Stimulated activated CD8-positive, alpha-beta memory T cell treated with anti-CD3 and anti-CD28 coated beads, Interleukin-12 subunit alpha, Interleukin-12 subunit beta, amount 100 ng/mL, for 1 hour (primary cell): ENCODE data around the gene ASB13.
"Not testable (repeated sequence)": the region's sequence is repeated elsewhere in the genome, so short reads cannot be mapped to it uniquely, and the experiment has no call there.

Experiments used
- DNase-seq: peaks from one replicate; pipeline ENCODE4 v3.0.0-alpha.2; 2020; ENCODE audit warnings: low read depth

ASB13 gene

DNA sequence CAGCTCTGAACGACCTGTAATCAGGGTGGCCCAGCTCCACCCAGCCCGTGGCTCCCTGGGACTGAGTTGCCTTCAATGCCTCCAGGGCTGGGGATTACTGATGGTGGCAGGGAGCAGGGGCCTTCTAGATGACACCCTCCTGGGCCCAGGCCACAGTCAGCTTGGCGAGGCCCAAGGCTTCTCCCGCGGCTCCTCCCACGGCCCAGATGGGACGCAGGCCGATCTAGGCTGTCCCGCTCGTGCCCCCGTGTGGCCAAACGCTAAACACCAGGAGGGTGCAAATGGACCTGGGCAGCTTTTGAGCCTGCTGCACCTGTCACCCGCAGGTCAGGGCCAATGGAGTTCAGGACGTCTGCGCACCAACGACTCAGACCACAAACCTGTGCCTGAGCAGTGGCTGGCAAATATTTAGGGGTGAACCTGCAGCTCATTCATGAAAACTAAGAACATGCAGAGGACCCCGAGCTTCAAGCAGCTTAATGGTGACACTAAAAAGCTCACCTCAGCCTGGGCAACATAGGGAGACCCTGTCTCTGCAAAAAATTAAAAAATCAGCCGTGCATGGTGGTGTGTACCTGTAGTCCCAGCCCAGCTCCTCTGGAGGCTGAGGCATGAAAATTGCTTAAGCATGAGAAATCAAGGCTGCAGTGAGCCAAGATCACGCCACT is 43.2 kb downstream of the ASB13 start:
- peak; percentile 60 for DNase-seq

DNA sequence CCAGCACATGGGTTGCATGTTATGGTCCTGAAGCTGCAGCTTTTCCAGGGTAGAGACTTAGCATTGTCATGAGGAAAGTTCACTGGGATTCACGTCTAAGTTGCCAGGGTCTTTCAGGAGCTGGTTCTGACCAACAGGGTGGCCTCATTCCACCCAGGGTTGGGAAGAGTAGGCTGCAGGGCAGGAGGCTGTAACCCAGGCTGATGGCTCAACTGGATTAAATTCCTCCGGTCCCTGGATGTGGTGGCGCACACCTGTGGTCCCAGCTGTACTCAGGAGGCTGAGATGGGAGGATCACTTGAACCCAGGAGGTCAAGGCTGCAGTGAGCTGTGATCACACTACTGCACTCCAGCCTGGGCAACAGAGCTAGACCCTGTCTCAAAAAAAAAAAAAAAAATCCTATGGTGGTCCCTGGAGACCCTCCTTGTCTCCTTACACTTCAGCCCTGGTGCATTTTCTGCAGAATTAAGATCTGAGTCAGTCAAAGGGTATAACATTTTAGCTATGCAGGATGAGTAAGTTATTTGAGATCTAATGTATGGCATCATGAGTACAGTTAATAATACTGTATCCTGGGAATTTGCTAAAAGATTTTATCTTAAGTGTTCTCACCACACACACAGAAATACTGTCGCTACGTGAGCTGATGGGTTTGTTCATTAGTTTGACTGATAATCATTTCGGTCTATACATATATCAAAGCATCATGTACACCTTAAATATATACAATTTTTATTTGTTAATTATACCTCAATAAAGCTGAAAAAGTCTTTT is 44.0 kb downstream of the ASB13 start:
- DNase-seq = no peak

DNA sequence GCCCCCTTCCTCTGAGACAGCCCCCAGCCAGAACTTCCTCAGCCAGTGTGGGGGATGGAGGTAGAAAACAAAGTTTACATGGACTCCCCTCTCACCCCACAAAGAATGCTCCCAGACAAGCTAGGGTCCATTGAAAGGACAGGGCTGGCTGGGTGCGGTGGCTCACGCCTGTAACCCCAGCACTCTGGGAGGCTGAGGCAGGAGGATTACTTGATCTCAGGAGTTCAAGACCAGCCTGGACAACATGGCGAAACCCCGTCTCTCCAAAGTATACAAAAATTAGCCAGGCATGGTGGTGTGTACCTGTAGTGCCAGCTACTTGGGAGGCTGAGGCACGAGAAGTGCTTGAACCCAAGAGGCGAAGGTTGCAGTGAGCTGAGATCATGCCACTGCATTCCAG is 45.0 kb downstream of the ASB13 start:
- DNase-seq = not testable (repeated sequence)

DNA sequence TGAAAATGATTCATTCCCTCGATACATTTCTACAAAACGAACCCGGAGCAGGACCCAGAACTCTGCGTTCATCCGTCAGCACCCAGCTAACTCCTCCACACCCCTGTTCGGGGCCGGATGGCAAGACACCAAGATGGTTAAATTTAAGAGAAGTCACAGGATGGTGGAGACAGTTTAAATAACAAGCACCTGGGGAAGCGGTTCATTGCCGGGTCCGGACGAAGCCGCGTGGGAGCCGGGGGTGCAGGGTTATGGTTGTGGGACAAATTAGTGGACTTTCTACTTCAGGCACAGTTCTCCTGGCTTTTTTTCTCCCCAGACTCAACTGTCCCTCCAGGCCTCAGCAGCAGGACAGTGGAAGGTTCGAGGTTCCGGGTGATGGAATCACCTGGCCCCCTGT is 45.4 kb downstream of the ASB13 start:
- no peak for DNase-seq

DNA sequence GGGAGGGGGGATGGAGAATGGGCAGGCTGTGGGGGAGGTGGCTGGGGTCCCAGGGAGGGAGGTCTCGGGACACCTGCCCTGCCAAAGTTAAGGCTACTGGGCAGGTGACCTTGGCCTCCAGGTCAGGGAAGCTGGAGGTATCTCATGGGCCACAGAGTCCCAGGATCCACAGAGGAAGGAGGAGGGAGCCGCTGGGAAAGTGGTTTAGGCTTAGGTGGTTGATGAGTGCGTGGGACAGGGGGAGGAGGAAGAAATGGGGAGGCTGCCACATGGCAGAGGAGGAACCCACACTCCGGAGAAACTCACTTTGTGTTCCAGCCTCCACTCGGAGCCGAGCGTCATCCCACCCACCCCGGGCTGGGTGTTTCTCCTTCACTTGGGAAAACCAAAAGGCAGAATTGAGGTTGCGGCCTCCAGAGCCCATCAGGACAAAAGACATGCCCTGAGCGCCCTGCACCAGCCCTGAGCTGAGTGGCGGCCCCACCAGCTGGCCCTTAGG is 46.1 kb downstream of the ASB13 start:
- no peak for DNase-seq

DNA sequence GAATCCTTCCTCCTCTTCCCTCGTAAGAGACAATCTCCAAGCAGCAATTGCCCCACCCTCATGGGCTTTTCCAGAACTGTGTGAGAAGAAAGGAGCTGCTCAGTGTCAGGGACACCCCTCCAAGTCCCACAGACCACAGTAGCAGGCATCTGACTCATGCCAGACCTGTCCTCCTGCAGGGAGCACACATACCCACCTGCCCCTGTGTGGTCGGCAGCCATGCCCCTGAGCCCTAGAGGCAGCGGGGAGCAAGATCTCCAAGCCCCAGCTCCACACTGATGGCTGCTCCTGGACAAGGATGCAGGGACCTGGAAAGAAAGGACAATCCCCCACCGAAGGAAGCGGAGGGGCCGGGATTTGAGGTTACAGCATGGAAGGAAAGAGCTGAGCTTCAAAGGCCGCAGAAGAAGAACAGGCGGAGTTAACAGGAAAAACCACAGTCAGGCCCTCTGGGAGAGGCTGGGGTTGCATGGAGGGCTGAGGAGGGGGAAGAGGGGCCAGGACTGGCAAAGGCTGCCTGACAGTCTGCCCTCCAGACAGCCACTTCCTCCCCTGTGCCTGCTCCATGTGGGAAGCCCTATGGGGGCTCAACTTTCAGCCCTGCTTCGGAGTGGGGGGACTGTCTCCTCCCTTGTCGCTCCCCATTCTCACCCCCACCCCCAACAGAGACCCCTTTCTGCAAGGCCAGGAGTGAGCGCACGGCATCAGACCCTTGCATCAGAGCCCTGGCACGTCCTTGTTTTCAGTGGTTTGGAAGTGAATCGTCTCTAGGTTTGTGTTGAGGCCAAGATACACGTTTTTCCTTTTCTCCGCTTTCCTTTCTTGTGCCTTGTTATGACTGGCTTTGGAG is 46.8 kb downstream of the ASB13 start:
- no peak for DNase-seq

DNA sequence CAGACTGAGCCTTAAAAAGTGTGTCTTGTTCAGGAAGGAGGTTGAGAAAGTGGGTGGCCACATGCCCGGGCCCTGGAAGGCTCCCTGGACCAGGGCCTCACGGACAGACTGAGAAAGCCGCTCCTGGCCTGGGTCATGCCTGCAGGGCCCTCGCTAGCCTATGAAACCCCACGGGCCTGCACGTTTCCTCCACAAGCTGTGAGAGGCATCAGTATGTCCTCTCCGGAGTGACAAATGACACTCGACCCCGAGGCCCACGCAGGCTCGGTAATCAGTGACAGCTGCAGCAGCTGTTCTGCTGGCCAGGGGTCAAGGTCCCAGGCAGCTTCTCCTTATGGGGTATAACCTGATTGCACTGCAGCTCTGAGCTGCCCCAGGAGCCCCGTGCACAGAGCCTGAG is 47.6 kb downstream of the ASB13 start:
- no peak for DNase-seq

DNA sequence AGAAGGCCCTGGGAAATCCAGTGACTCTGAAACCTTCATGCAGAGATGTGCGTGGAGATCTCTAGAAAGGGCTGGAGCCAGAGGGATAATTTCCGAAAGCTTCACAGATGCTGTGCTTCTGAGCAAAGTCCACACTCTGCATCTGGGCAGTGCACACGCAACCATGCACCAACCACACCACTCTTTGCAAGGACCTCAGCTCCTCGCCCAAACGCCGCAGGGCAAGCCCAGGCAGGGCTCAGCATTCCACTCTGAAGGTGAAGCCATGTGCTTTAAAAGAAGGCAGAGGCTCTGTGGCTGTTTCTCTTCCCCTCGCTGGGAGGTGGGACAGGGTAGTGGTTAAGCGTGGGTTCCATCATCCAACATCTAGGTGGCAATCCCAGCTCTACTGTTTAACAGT is 48.4 kb downstream of the ASB13 start:
- no peak for DNase-seq

DNA sequence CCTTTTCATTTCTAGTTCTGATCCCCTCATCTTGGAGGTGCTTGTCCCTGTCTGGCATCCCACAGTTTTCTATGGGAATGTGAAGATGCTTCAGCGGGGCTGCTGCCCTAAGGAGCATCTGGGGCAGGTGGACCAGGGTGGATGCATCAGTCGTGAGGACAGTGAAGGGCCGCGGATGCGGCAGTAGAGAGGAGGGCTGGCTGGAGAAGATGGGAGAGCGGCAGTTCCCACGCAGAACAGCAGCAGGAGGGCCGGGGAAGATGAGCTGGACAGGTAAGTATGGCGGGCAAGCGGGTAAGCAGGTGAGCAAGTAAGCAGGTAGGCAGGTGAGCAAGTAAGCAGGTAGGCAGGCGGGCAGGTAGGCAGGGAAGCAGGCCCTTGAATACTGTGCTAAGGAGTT is 48.9 kb downstream of the ASB13 start:
- DNase-seq = no peak

DNA sequence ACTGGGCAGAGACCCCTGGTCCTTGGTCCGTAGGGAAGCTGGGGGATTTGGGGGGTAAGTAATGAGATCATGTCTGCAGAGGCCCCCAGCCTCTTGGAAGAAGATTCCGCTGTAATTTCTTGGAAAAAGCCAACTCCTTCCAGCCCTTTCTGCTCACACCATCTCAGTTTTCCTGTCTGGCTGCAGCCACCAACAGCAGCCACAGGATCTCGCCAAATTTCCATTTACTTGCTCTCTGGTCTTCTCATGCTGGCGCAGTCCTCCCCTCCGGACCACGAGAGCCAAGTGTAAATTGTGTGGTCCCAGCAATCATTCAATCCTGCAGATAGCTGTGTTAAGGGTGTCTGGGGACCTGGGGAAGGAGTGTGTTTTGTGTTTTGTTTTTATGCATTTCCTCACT is 49.6 kb downstream of the ASB13 start:
- DNase-seq = no peak

DNA sequence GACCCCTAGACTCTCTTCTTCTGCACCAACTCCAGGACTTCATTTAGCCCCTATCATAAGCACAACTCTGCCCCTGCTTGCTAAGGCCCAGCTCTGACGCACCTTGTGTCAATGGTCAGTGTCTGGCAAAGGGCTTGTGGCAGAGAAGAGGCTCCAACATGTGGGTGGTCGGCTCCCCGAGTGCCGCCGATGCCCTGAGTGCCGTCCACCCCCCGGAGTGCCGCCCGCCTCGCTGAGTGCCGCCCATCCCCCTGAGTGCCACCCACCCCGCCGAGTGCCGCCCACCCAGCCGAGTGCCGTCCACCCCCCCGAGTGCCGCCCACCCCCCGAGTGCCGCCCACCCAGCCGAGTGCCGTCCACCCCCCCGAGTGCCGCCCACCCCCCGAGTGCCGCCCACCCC is 50.3 kb downstream of the ASB13 start:
- DNase-seq = no peak

DNA sequence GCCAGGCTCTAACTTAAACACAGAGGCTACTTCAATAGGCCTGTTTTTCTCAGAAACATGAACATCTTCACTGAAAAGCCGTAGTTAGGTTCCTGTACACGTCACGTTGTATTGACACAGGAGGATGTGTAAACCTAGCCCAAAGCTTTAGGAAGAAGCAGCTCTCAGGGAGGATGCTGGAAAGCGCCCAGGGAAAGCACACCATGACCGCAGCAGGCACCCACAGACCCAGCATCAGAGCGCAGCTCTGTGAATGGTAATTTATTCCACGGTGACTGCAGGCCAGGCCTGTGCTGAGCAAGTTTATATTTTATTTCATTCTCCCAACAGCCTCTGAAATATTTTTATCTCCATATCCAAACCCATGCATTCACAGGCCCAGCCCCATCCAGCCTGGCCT is 51.1 kb downstream of the ASB13 start:
- no peak for DNase-seq

DNA sequence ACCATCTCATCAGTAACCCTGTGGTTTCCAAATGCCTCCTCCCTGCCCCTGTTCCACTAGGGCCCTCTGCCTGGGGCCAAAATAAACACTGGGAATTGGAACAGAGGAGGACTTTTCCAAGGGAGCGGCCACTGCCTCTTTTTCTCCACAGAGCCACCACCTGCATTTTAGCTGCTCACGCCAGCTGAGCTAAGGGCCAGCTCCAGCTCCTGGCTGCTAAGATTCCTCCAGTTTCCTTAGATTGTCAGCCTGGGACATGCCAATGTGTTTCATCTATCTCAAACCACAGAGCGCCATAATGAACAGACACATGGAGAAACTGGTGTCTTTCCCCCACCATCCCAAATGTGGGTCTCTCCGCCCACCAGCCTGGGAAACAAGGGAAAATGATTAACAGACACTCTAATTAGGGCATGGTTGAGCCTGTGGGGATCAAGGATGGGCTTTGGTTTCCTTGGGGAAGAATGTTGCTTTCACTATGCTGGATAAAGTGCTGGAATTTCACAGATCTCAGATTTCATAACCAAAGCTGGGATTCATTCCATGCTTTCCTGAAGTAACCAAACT is 52.2 kb downstream of the ASB13 start:
- no peak for DNase-seq

DNA sequence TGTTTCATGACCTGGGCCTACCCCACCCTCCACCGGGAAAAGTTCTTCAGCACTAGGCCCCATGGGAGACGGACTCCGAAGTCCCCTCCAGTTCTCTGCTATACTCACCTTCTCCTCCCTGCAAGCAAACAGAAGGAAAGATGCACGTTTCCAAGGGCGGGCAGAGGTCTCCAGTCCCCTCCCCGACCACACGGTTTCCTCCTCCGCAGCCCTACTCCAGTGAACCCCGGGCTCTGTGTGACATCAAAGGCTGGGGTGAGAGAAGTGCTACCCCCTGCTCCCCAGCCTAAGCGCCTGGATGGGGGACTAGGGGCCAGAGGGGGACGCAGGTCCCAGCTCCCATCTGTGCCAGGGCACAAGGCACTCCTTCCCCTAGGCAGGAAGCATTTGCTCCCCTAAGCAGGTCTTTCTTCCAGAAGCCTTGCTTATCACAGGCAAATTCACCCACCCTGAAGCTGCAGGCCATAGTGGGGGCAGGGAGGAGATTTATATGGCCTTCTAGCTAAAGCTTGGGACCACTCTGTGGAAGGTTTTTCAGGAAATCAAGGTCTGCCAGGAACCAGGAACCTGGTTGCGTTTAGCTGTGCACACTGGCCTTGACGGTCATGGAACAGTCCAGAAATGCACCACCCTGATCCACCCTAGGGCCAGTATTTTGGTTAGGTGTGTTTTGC is 52.8 kb downstream of the ASB13 start:
- no peak for DNase-seq

DNA sequence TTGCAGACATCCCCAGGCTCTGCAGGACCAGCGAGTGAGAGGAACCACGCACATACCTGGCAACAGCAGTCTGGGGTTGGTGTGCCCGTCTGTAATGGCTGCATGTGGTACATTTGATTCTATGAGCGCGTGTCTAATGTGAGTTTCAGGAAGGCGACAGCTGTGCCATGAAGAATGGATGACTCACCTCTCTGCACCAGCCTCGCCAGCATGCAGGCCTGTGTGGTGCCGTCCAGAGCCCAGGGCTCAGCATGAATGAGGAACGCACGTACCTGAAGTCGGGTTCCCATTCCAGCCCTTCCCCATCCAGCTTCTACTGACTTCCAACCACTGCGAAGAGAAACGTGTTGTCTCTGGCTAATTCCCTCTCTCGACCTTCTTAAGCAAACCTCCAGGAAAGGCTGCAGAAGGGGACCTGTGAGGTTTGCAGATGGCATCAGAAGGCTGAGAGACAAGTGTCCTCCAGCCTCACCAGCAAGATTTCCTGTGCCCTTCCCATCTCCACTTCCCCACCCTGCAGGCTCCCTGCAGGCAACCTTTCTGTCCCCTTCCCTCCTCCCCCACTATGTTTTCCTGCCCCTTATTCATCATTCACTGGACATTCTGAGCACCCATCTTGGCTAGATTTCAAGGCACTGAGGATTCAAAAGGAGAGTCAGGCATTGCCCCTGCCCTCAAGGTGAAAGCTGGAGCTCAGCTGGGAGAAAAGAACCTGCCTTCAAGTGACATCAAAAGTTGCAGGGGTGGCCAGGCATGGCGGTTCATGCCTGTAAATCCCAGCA is 54.3 kb downstream of the ASB13 start:
- DNase-seq = no peak

DNA sequence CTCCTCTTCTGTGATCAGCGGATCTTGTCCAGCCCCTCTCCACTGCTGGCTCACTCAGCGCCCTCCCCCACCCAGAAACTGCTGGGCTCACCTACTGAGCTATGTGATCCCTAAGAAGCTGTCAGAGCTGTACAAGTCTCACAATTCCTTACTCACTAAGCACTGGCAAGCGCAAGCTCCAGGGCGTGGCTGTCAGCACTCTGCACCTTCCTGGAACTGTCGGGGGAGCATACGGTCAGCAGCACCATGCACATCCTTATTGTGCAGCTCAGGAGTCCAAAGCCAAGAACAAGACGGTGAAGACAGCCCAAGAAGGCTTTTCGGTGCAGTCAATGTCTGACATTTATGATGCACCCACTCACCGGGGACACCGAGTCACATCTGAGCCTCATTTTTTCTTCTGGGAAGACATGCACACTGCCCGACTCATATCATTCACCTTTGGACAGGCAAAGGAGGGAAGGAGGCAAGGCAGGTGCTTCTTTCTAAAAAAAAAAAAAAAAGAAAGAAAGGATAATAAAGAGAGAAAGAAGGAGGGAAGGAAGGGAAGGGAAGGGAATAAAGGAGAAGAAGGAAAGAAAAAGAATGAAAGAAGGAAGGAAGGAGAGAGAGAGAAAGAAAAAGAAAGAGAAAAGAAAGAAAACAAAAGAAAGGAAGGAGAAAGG is 56.3 kb downstream of the ASB13 start:
- no peak for DNase-seq

DNA sequence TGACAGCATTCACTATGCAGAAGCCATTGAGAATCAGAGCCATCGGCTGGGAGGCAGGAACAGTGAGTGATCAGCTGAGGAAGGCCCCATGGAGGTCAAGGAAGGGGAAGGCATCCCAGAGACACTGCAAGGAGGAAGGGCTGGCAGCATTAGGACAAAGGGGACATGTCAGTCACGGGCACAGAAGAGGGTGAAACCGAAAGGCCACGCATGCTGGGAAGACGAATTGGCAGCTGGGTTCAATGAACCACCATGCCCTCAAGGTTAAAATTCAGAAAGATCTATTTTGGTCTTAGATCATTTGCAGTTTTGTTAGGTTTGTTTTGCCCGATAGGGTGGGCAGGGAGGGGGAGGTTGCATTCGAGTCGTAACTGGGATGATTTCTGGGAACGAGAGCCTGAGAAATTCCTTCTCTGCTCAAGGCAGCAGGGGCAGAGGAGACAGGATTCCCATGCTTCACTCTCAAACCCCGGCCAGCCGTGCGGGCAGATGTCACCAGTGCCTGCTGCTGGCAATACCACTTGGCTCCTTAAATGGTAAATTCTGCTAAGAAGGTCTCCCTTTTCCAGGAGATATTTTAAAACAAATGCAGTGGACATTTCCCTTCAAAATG is 57.7 kb downstream of the ASB13 start:
- no peak for DNase-seq

DNA sequence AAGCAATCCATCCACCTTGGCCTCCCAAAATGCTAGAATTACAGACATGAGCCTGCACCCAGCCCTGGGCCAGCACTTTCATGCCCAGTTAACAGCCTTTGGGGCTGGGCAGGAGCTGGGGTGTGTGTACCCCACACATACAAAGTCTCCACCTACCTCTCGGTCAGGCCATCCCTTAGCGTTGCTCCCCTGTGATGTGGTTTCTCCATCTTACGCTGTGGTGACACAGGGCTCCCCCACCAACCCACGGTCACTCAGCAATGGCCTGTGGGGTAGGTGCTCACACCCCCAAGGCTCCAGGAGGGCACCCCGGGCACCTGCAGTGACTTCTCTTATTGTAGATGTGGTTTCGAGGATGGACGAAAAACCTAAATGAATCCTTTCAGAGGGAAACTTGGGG is 58.8 kb downstream of the ASB13 start:
- no peak for DNase-seq

DNA sequence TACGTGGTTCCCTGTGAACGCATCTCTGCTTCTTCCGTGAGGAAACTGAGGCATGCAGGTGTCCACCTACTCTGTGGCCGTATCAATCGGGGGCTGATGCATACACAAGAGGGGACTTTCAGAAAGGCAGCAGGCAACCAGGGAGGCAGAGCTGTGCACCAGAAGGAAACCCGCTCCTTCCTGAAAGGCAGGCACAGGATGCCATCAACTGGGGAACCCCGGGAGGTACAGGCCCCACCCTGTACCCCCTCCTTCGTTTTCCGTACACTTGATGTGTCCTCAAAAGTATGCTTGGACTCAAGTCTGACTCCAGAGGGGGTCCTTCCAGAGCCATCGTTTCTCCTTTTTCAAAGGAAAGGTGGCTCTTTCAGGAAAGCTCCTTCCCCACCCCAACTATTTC is 59.5 kb downstream of the ASB13 start:
- no peak for DNase-seq

DNA sequence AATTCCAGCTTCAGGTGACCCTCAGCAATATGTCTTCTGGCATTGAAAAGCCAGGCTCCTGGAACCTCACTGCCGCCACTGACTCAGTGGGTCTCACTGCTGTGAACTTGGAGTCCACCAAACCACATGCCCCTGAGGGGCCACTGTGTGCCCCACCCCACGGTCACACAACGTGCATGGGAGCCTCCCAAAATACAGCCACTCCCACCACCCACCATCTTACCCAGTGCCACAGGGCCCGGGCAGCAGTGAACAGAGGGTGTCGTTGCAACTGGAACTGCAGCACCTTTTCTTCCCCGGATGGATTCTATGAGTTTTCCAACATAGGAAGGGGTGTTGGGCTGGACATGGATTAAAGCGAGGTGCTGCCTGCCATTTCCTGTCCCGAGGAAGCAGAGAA is 60.1 kb downstream of the ASB13 start:
- no peak for DNase-seq
